ENCODE measurements around the gene NIN. TPM values are rescaled to one million over a fixed set of nuclear protein-coding genes. Genes with fewer than 3 reads are reported as not detected.

The NIN gene
- total and polyA plus RNA-seq, 2 of the 4 experiments (the other 2 are of a cell fraction) = 15.2 to 98.4 TPM

GRCh38 chr14:50769863-50770500 lies 61.0 kb downstream of the NIN start:
- dilution Hi-C loops (cut with HindIII; ENCODE audit: low sequenced_read_pairs, unreplicated experiment) = no loop called here
- POLR2A ChIA-PET (ENCODE audit: unreplicated experiment) = no interaction called here
- intact Hi-C loops (cut with micrococcal nuclease) = no loop called here

More at GRCh38 chr14:50769863-50770500, 61.0 kb downstream of the NIN start:
- H3K18ac ChIP-seq (ENCODE audit: low read depth, low read length) = no peak overlapping the region
- no peak overlapping the region for H3K27ac ChIP-seq (ENCODE audit: insufficient read depth, low read length)
- BruUV-seq (replicated peaks) = no TSS peak
- no peak overlapping the region for H2AK5ac ChIP-seq (ENCODE audit: low read depth, low read length)
- H3K27me3 ChIP-seq (ENCODE audit: control insufficient read depth, insufficient read depth, low read length) = no peaks in the 10 kb centered on the region
- H2BK20ac ChIP-seq (ENCODE audit: low read depth, low read length) = no peak overlapping the region
- in situ Hi-C loops (cut with MboI; ENCODE audit: low sequenced_read_pairs) = no loop called here
- H3K79me1 ChIP-seq (ENCODE audit: low read depth in 1 of 2, low read length in 2 of 2) = peaks cover 0 to 35% of the 10 kb centered on the region in 2 experiments; a peak in 3 of 4 replicates
- H4K91ac ChIP-seq (ENCODE audit: insufficient read depth, low read depth, low read length) = no peak overlapping the region
- H2AK9ac ChIP-seq (replicated peaks; ENCODE audit: low read depth, low read length, poor library complexity) = no peak overlapping the region
- no peak overlapping the region for H4K8ac ChIP-seq (ENCODE audit: low read depth in 2 of 2, low read length in 2 of 2)
- H4K20me1 ChIP-seq (ENCODE audit: insufficient read depth, low read length) = no peaks in the 10 kb centered on the region
- ATAC-seq (ENCODE audit: low read depth) (no peak), DNase-seq (no peak)
- H2AFZ ChIP-seq (replicated peaks; ENCODE audit: low read length, poor library complexity) = no peak overlapping the region
- no peak overlapping the region for H2BK5ac ChIP-seq (ENCODE audit: low read depth, low read length, poor library complexity, severe bottlenecking)
- H3K9me1 ChIP-seq (ENCODE audit: insufficient read depth, low read length) = peaks cover 25% of the 10 kb centered on the region
- WGBS, 2 experiments (ENCODE audit: extremely low coverage in 2 of 2, insufficient read length in 1 of 2) = 100% methylated on average over 4 of the region's 13 CpGs; no CpG with 5 or more reads in 1 of the 2 experiments
- TF ChIP-seq RCOR1 (IDR thresholded peaks at IDR 0.05; ENCODE audit: insufficient replicate concordance, low read length) (no peak), MAZ (IDR thresholded peaks at IDR 0.05; ENCODE audit: borderline replicate concordance, low read depth, low read length) (no peak), MXI1 (IDR thresholded peaks at IDR 0.05; ENCODE audit: borderline replicate concordance, low read depth, low read length) (no peak), CHD1 (IDR thresholded peaks at IDR 0.05; ENCODE audit: low read depth, low read length) (no peak), CTCF (conservative IDR thresholded peaks at IDR 0.05; ENCODE audit: low read depth, low read length) (no peak), POLR2A (IDR thresholded peaks at IDR 0.05; ENCODE audit: low read depth, low read length) (no peak)
- H3K4me3 ChIP-seq (ENCODE audit: insufficient read depth, low read depth, low read length) = no peak overlapping the region
- no peaks in the 10 kb centered on the region for H3K9me3 ChIP-seq (ENCODE audit: control insufficient read depth, insufficient read depth, low read length)
- H4K5ac ChIP-seq (ENCODE audit: low read depth, low read length) = no peak overlapping the region
- H3K4me1 ChIP-seq (ENCODE audit: control insufficient read depth, insufficient read depth, low read length) = peaks cover 17% of the 10 kb centered on the region
- no peak overlapping the region for H3K4me2 ChIP-seq (ENCODE audit: low read depth, low read length)
- H3K23ac ChIP-seq (ENCODE audit: low read depth, low read length) = no peak overlapping the region
- H3K4ac ChIP-seq (ENCODE audit: low read depth, low read length) = no peak overlapping the region
- H3K14ac ChIP-seq (replicated peaks; ENCODE audit: low read depth, low read length) = no peak overlapping the region
- no peak overlapping the region for H3K56ac ChIP-seq (ENCODE audit: extremely low read depth, insufficient read depth, low read length)
- no peak overlapping the region for H3K9ac ChIP-seq (ENCODE audit: low read depth, low read length)
- CTCF ChIA-PET = no interaction called here
- H3K36me3 ChIP-seq (ENCODE audit: control insufficient read depth, insufficient read depth, low read length) = peaks cover 38% of the 10 kb centered on the region
- H2BK15ac ChIP-seq (ENCODE audit: low read depth, low read length) = no peak overlapping the region
- H2BK120ac ChIP-seq (ENCODE audit: low read depth, low read length) = no peak overlapping the region
